Fibroblast of pulmonary artery (primary cell): ENCODE results near the gene STON1.
"Not testable (repeated sequence)": the region's sequence is repeated elsewhere in the genome, so short reads cannot be mapped to it uniquely, and the experiment has no call there.

ENCODE experiments used
- DNase-seq: peaks from one replicate; pipeline ENCODE4 v3.0.0-alpha.2; 2010; ENCODE audit warnings: low read depth
- H3K4me3 ChIP-seq: replicated peaks from 2 replicates; pipeline ENCODE4 v1.5.1; 2011; ENCODE audit warnings: low read depth, mild to moderate bottlenecking, control low read depth, low read length, moderate library complexity
- CTCF ChIP-seq: IDR thresholded peaks from 2 replicates; pipeline ENCODE4 v1.5.1; 2011; ENCODE audit warnings: mild to moderate bottlenecking, control low read depth, low read length, inconsistent platforms; ENCODE audit errors: missing control alignments

The STON1 gene

GRCh38 chr2:48586433-48586832, 56.5 kb downstream of the STON1 start:
- no peak for TF ChIP-seq CTCF
- H3K4me3 ChIP-seq, result no peak overlapping the region
- DNase-seq, result no peak

GRCh38 chr2:48587560-48587959, 57.6 kb downstream of the STON1 start:
- H3K4me3 ChIP-seq, result no peak overlapping the region
- no peak for TF ChIP-seq CTCF
- DNase-seq, result no peak

- no peak for TF ChIP-seq CTCF
- DNase-seq, result no peak
These were observed 58.0 kb downstream of the STON1 start for GRCh38 chr2:48587961-48588360.

GRCh38 chr2:48588745-48589144, 58.8 kb downstream of the STON1 start:
- no peak overlapping the region for H3K4me3 ChIP-seq
- TF ChIP-seq CTCF, result no peak

More at GRCh38 chr2:48587961-48588360, 58.0 kb downstream of the STON1 start:
- no peak overlapping the region for H3K4me3 ChIP-seq

GRCh38 chr2:48589170-48589767, 59.3 kb downstream of the STON1 start:
- TF ChIP-seq CTCF, result peak; percentile 79
- peak; percentile 72 for DNase-seq
- no peak overlapping the region for H3K4me3 ChIP-seq

More at GRCh38 chr2:48588745-48589144, 58.8 kb downstream of the STON1 start:
- no peak for DNase-seq

- no peak for TF ChIP-seq CTCF
- no peak overlapping the region for H3K4me3 ChIP-seq
- DNase-seq, result no peak
These were observed 60.1 kb downstream of the STON1 start for GRCh38 chr2:48590017-48590416.

- no peak for DNase-seq
- TF ChIP-seq CTCF, result no peak
These were observed 62.1 kb downstream of the STON1 start for GRCh38 chr2:48592067-48592466.

GRCh38 chr2:48596751-48597150, 66.8 kb downstream of the STON1 start:
- H3K4me3 ChIP-seq, DNase-seq: not testable (repeated sequence)

More at GRCh38 chr2:48592067-48592466, 62.1 kb downstream of the STON1 start:
- no peak overlapping the region for H3K4me3 ChIP-seq
